ENCODE measurements around the gene UQCR11. TPM values are rescaled to one million over a fixed set of nuclear protein-coding genes. Genes with fewer than 3 reads are reported as not detected.

The UQCR11 gene
- total and polyA plus RNA-seq, 7 donors, result 81.1 to 339 (median 158) TPM

- peak; percentile 88 for DNase-seq
- peak overlapping the region; percentile 46 to 78 (median 72) for H3K4me3 ChIP-seq
- H3K36me3 ChIP-seq, result no peaks in the 10 kb centered on the region
- WGBS, 2 donors, result 7 to 31% methylated on average over 42 of the region's 42 CpGs
- H3K27ac ChIP-seq, result peak overlapping the region; percentile 88 to 91 (median 91)
- TF ChIP-seq POLR2A (IDR thresholded peaks at IDR 0.05) (peak in 1 of 2 donors; percentile 65), POLR2AphosphoS5 (IDR thresholded peaks at IDR 0.05) (peak; percentile 73 to 93 (median 82)), EP300 (IDR thresholded peaks at IDR 0.05) (no peak), CTCF (IDR thresholded peaks at IDR 0.05) (no peak)
- no peaks in the 10 kb centered on the region for H3K9me3 ChIP-seq
- H3K4me1 ChIP-seq, result peaks cover 0 to 27% (median 15%) of the 10 kb centered on the region in 4 donors
- no peaks in the 10 kb centered on the region for H3K27me3 ChIP-seq
- intact Hi-C loops (cut with DNase I), result loop anchor here (5.0 kb wide), 1 partner anchor 41 kb away; the partner anchor contains the start of gene UQCR11
These were observed 38.7 kb downstream of the UQCR11 start for GRCh38 chr19:1566392-1567115.

- TF ChIP-seq CTCF (IDR thresholded peaks at IDR 0.05) (no peak), EP300 (IDR thresholded peaks at IDR 0.05) (no peak)
- intact Hi-C loops (cut with DNase I), result no loop called here
- no peaks in the 10 kb centered on the region for H3K9me3 ChIP-seq
- WGBS, 2 donors, result 89 to 94% methylated on average over 6 of the region's 6 CpGs
- no peak for DNase-seq
- H3K36me3 ChIP-seq, result no peaks in the 10 kb centered on the region
- no peak overlapping the region for H3K27ac ChIP-seq
- no peak overlapping the region for H3K4me3 ChIP-seq
- peaks cover 0 to 19% (median 10%) of the 10 kb centered on the region in 4 donors for H3K4me1 ChIP-seq
- H3K27me3 ChIP-seq, result no peaks in the 10 kb centered on the region
These were observed 42.0 kb downstream of the UQCR11 start for GRCh38 chr19:1563251-1563650.

GRCh38 chr19:1561236-1561842 lies 43.9 kb downstream of the UQCR11 start:
- H3K36me3 ChIP-seq, result peaks cover 0 to 8% (median 2%) of the 10 kb centered on the region in 4 donors
- intact Hi-C loops (cut with DNase I), result no loop called here
- DNase-seq, result no peak
- no peaks in the 10 kb centered on the region for H3K9me3 ChIP-seq
- H3K27me3 ChIP-seq, result no peaks in the 10 kb centered on the region
- no peak for TF ChIP-seq EP300 (IDR thresholded peaks at IDR 0.05)
- TF ChIP-seq POLR2A (IDR thresholded peaks at IDR 0.05), result no peak
- no peak for TF ChIP-seq CTCF (IDR thresholded peaks at IDR 0.05)
- TF ChIP-seq POLR2AphosphoS5 (IDR thresholded peaks at IDR 0.05), result no peak
- peaks cover 0 to 10% (median 9%) of the 10 kb centered on the region in 4 donors for H3K4me1 ChIP-seq
- 91 to 94% methylated on average over 17 of the region's 17 CpGs for whole genome bisulfite sequencing, 2 donors
- no peak overlapping the region for H3K27ac ChIP-seq
- H3K4me3 ChIP-seq, result no peak overlapping the region

GRCh38 chr19:1560286-1560882 lies 44.9 kb downstream of the UQCR11 start:
- H3K4me1 ChIP-seq, result peaks cover 0 to under 1% (median 0%) of the 10 kb centered on the region in 4 donors
- intact Hi-C loops (cut with DNase I), result no loop called here
- H3K4me3 ChIP-seq, result no peak overlapping the region
- H3K27ac ChIP-seq, result no peak overlapping the region
- H3K27me3 ChIP-seq, result no peaks in the 10 kb centered on the region
- no peaks in the 10 kb centered on the region for H3K9me3 ChIP-seq
- TF ChIP-seq EP300 (IDR thresholded peaks at IDR 0.05), result no peak
- no peak for TF ChIP-seq POLR2A (IDR thresholded peaks at IDR 0.05)
- no peak for TF ChIP-seq POLR2AphosphoS5 (IDR thresholded peaks at IDR 0.05)
- no peak for TF ChIP-seq CTCF (IDR thresholded peaks at IDR 0.05)
- H3K36me3 ChIP-seq, result peaks cover 0 to 18% (median 7%) of the 10 kb centered on the region in 4 donors
- no peak for DNase-seq
- 68 to 80% methylated on average over 25 of the region's 25 CpGs for WGBS, 2 donors

All from sigmoid colon (tissue), 7 donors.